Transverse colon (tissue), 4 donors: Measurements from ENCODE around the gene RASL10B.

ENCODE experiments used
- CTCF ChIP-seq, 5 experiments: fragments of 200-600 bp in 3 of 5; fragments of 450-650 bp in 2 of 5; sonication (generic) in 3 of 5; IDR thresholded peaks; 1 replicate in 2 of 5; 2 replicates in 3 of 5; pipeline ENCODE4 v1.5.1; 2016 to 2017; ENCODE audit warnings: antibody characterized with exemption in 5 of 5, inconsistent platforms in 3 of 5, mild to moderate bottlenecking in 2 of 5, moderate library complexity in 1 of 5
- EP300 ChIP-seq: sonication (generic); formaldehyde crosslinking; IDR thresholded peaks from one replicate; pipeline ENCODE4 v1.6.1; 2017; ENCODE audit warnings: antibody characterized with exemption, low read depth
- POLR2A ChIP-seq: fragments of 450-650 bp; IDR thresholded peaks from one replicate; pipeline ENCODE4 v1.6.1; 2016; ENCODE audit warnings: antibody characterized with exemption, mild to moderate bottlenecking, moderate library complexity
- POLR2AphosphoS5 ChIP-seq, 3 donors: sonication (generic); formaldehyde crosslinking; IDR thresholded peaks; one replicate each; pipeline ENCODE4 v1.6.1; 2016; ENCODE audit warnings: antibody characterized with exemption in 3 of 3

GRCh38 chr17:35775039-35775438, 43.6 kb downstream of the RASL10B start:
- no peak for TF ChIP-seq CTCF (IDR thresholded peaks at IDR 0.05)
- no peak for TF ChIP-seq POLR2A
- no peak for TF ChIP-seq EP300
- no peak for TF ChIP-seq POLR2AphosphoS5 (IDR thresholded peaks at IDR 0.05)
